Measurements from ENCODE around the gene AP2M1.

- TF ChIP-seq CTCF (IDR thresholded peaks at IDR 0.05) = no peak
- no peak for TF ChIP-seq ELF1 (IDR thresholded peaks at IDR 0.05)
- TF ChIP-seq TCF12 (IDR thresholded peaks at IDR 0.05) = no peak
- TF ChIP-seq REST (IDR thresholded peaks at IDR 0.05; ENCODE audit: low read depth, low read length) = no peak
- TF ChIP-seq FOSL2 (IDR thresholded peaks at IDR 0.05; ENCODE audit: borderline replicate concordance, low read depth) = no peak
- no peak for TF ChIP-seq RFX5 (IDR thresholded peaks at IDR 0.05; ENCODE audit: low read length)
- TF ChIP-seq RAD21 (IDR thresholded peaks at IDR 0.05; ENCODE audit: low read length) = no peak
Observed at GRCh38 chr3:184189421-184189820, 14.8 kb downstream of the AP2M1 start.

Data from SK-N-SH (cell line).